Trophoblast cell (in vitro differentiated cells and primary cell): Measurements from ENCODE around the gene GMPPB.

Experiments
- DNase-seq, 2 donors: peaks; one replicate each; pipeline ENCODE4 v3.0.0-alpha.2; 2016
- H2AFZ ChIP-seq: 2 replicates; pipeline ENCODE4 v1.6.1; 2013; ENCODE audit warnings: low read length, moderate library complexity, mild to moderate bottlenecking; ENCODE audit not compliant: insufficient read depth, poor library complexity
- H2AK5ac ChIP-seq: 2 replicates; pipeline ENCODE4 v1.6.1; 2013; ENCODE audit warnings: mild to moderate bottlenecking, low read length
- H2BK120ac ChIP-seq: 2 replicates; pipeline ENCODE4 v1.6.1; 2013; ENCODE audit warnings: low read length, mild to moderate bottlenecking, moderate library complexity; ENCODE audit not compliant: insufficient read depth, poor library complexity
- H2BK12ac ChIP-seq: 2 replicates; pipeline ENCODE4 v1.6.1; 2013; ENCODE audit warnings: mild to moderate bottlenecking, low read length, moderate library complexity
- H2BK5ac ChIP-seq: 2 replicates; pipeline ENCODE4 v1.6.1; 2013; ENCODE audit warnings: low read length, low read depth, moderate library complexity, mild to moderate bottlenecking; ENCODE audit not compliant: poor library complexity
- H3K14ac ChIP-seq: 2 replicates; pipeline ENCODE4 v1.6.1; 2013; ENCODE audit warnings: mild to moderate bottlenecking, low read length
- H3K18ac ChIP-seq: 2 replicates; pipeline ENCODE4 v1.6.1; 2013; ENCODE audit warnings: mild to moderate bottlenecking, low read length
- H3K23ac ChIP-seq: 2 replicates; pipeline ENCODE4 v1.6.1; 2013; ENCODE audit warnings: low read length
- H3K27ac ChIP-seq: 2 replicates; pipeline ENCODE4 v1.5.1; 2013; ENCODE audit warnings: low read depth, mild to moderate bottlenecking, inconsistent platforms, low read length, moderate library complexity
- H3K27me3 ChIP-seq: 2 replicates; pipeline ENCODE4 v1.6.1; 2013; ENCODE audit warnings: inconsistent platforms, mild to moderate bottlenecking, low read length, moderate library complexity; ENCODE audit not compliant: insufficient read depth
- H3K36me3 ChIP-seq, 2 experiments: 1 replicate in 1 of 2; 2 replicates in 1 of 2; pipeline ENCODE4 v1.6.1; 2013; ENCODE audit warnings: low read length in 2 of 2, mild to moderate bottlenecking in 2 of 2, moderate library complexity in 1 of 2; ENCODE audit not compliant: insufficient read depth in 2 of 2, control insufficient read depth in 1 of 2
- H3K4ac ChIP-seq: 2 replicates; pipeline ENCODE4 v1.6.1; 2013; ENCODE audit warnings: low read depth, mild to moderate bottlenecking, low read length, moderate library complexity
- H3K4me1 ChIP-seq, 2 experiments: 1 replicate in 1 of 2; 2 replicates in 1 of 2; pipeline ENCODE4 v1.6.1; 2013; ENCODE audit warnings: low read length in 2 of 2, mild to moderate bottlenecking in 2 of 2, moderate library complexity in 1 of 2; ENCODE audit not compliant: insufficient read depth in 2 of 2, control insufficient read depth in 1 of 2
- H3K4me2 ChIP-seq: 2 replicates; pipeline ENCODE4 v1.6.1; 2013; ENCODE audit warnings: inconsistent platforms, mild to moderate bottlenecking, low read length, moderate library complexity
- H3K4me3 ChIP-seq: 2 replicates; pipeline ENCODE4 v1.5.1; 2013; ENCODE audit warnings: mild to moderate bottlenecking, low read depth, low read length, inconsistent platforms
- H3K79me1 ChIP-seq: one replicate; pipeline ENCODE4 v1.6.1; 2013; ENCODE audit warnings: low read length
- H3K79me2 ChIP-seq: 2 replicates; pipeline ENCODE4 v1.6.1; 2013; ENCODE audit warnings: low read length, mild to moderate bottlenecking; ENCODE audit not compliant: control insufficient read depth, insufficient read depth, poor library complexity
- H3K9ac ChIP-seq: 2 replicates; pipeline ENCODE4 v1.6.1; 2013; ENCODE audit warnings: mild to moderate bottlenecking, low read length
- H3K9me3 ChIP-seq: 2 replicates; pipeline ENCODE4 v1.6.1; 2013; ENCODE audit warnings: low read depth, mild to moderate bottlenecking, control low read depth, inconsistent platforms, low read length; ENCODE audit not compliant: insufficient read depth
- H4K12ac ChIP-seq: 2 replicates; pipeline ENCODE4 v1.6.1; 2013; ENCODE audit warnings: low read depth, mild to moderate bottlenecking, low read length, moderate library complexity
- H4K8ac ChIP-seq: 2 replicates; pipeline ENCODE4 v1.6.1; 2013; ENCODE audit warnings: low read depth, mild to moderate bottlenecking, low read length, moderate library complexity
- H4K91ac ChIP-seq: one replicate; pipeline ENCODE4 v1.6.1; 2013; ENCODE audit warnings: low read depth, mild to moderate bottlenecking, low read length, moderate library complexity
- WGBS: extraction: QIAGEN DNeasy Blood & Tissue Kit; methylation state at CpG from one replicate; pipeline ENCODE4 v1.1.7; 2013; ENCODE audit warnings: missing lambda C conversion rate; ENCODE audit not compliant: insufficient read length, insufficient coverage; ENCODE audit errors: extremely low coverage; 5-methylcytosine and 5-hydroxymethylcytosine counted together

GMPPB gene

DNA sequence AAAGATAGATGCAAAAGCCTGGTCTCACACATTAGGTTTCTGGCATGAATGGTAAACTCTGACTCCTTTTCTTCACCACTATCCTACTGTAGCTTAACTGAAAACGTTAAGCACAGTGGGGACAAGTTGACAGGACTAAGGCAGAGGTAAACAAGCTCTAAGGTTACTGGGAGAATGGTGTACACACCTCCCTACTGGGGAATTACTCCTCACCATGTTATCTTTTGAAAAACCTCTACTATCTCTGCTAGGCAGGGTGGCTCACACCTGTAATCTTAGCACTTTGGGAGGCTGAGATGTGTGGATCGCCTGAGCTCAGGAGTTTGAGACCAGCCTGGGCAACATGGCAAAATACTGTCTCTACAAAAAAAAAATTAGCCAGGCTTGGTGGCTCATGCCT is 33.4 kb upstream of the GMPPB start:
- no peak overlapping the region for H3K27ac ChIP-seq
- no peak overlapping the region for H2AFZ ChIP-seq
- no peak overlapping the region for H4K12ac ChIP-seq
- no peaks in the 10 kb centered on the region for H3K4me1 ChIP-seq
- H3K27me3 ChIP-seq = no peaks in the 10 kb centered on the region
- DNase-seq = no peak
- H4K91ac ChIP-seq = no peak overlapping the region
- peaks cover 0 to 5% of the 10 kb centered on the region in 2 experiments for H3K36me3 ChIP-seq
- peaks cover 3% of the 10 kb centered on the region for H3K79me2 ChIP-seq
- H3K18ac ChIP-seq = no peak overlapping the region
- no peaks in the 10 kb centered on the region for H3K79me1 ChIP-seq
- H2AK5ac ChIP-seq = no peak overlapping the region
- H3K4me2 ChIP-seq = no peak overlapping the region
- no peaks in the 10 kb centered on the region for H3K9me3 ChIP-seq
- H2BK5ac ChIP-seq = no peak overlapping the region
- H3K4me3 ChIP-seq = no peak overlapping the region
- H2BK12ac ChIP-seq = no peak overlapping the region
- no peak overlapping the region for H3K9ac ChIP-seq
- H3K23ac ChIP-seq = no peak overlapping the region
- WGBS = no CpG with 5 or more reads among the region's 2 CpGs
- H3K4ac ChIP-seq = no peak overlapping the region
- no peak overlapping the region for H2BK120ac ChIP-seq
- no peak overlapping the region for H4K8ac ChIP-seq
- no peak overlapping the region for H3K14ac ChIP-seq

DNA sequence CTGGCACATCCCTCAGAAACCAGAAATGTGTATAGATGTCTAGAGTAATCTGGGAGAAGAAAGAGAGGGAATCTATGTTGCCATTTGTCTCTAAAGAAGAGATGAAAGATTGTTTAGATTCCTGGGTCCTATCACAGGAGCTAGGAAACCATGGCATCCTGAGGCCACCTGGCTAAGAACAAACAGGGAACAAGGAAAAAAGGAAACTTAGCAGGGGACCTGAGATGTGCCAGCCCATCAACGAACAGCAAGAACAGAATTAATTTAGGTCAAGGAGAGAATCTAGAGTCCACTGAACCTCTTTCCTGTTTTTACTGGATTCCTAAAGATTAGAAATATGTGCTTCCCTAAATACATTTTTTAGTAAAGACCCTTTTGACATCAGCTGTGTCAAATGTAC is 32.3 kb upstream of the GMPPB start:
- Histone ChIP-seq H3K36me3 (no peaks in the 10 kb centered on the region), H3K4ac (peak overlapping the region; percentile 14), H2BK12ac (no peak overlapping the region), H2AFZ (no peak overlapping the region), H3K4me2 (no peak overlapping the region), H3K27ac (no peak overlapping the region), H3K27me3 (no peaks in the 10 kb centered on the region), H4K8ac (no peak overlapping the region), H3K9me3 (no peaks in the 10 kb centered on the region), H3K4me1 (no peaks in the 10 kb centered on the region), H3K18ac (no peak overlapping the region), H3K4me3 (no peak overlapping the region), H4K12ac (no peak overlapping the region), H3K23ac (no peak overlapping the region), H3K14ac (no peak overlapping the region), H3K79me1 (no peaks in the 10 kb centered on the region), H2BK120ac (no peak overlapping the region), H4K91ac (no peak overlapping the region), H3K79me2 (no peaks in the 10 kb centered on the region), H2BK5ac (no peak overlapping the region), H3K9ac (no peak overlapping the region), H2AK5ac (no peak overlapping the region)
- no peak for DNase-seq
- WGBS = no CpG with 5 or more reads among the region's 1 CpG

DNA sequence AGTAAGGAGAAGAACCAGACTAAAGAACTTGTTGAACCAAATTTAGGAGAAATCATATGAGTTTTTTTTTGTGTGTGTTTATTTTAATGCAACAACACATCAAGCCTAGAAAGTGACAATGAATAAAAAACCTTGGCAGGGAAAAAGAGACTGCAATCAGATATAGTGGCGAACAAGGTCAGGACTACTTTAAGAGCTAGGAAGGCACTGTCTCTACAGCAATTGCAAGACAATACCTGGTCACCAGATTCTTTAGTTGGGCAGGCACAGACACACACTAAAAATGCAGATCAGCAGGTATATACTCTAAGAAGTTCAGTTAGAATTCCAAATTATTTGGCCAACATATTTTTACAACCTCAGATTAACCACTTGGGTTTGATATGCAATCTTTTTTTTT is 30.8 kb upstream of the GMPPB start:
- H2BK120ac ChIP-seq = no peak overlapping the region
- peak in 1 of 2 donors; percentile 35 for DNase-seq
- no peaks in the 10 kb centered on the region for H3K9me3 ChIP-seq
- no peak overlapping the region for H3K4me2 ChIP-seq
- H3K9ac ChIP-seq = no peak overlapping the region
- no peak overlapping the region for H3K23ac ChIP-seq
- no peaks in the 10 kb centered on the region for H3K4me1 ChIP-seq
- no peak overlapping the region for H4K8ac ChIP-seq
- H2BK12ac ChIP-seq = no peak overlapping the region
- H3K79me2 ChIP-seq = no peaks in the 10 kb centered on the region
- no CpG with 5 or more reads among the region's 1 CpG for WGBS
- H3K4me3 ChIP-seq = no peak overlapping the region
- H3K27me3 ChIP-seq = no peaks in the 10 kb centered on the region
- no peak overlapping the region for H4K12ac ChIP-seq
- no peak overlapping the region for H2AFZ ChIP-seq
- H4K91ac ChIP-seq = no peak overlapping the region
- no peaks in the 10 kb centered on the region for H3K36me3 ChIP-seq
- H3K27ac ChIP-seq = no peak overlapping the region
- no peak overlapping the region for H2AK5ac ChIP-seq
- H3K18ac ChIP-seq = no peak overlapping the region
- H2BK5ac ChIP-seq = no peak overlapping the region
- H3K79me1 ChIP-seq = no peaks in the 10 kb centered on the region
- no peak overlapping the region for H3K4ac ChIP-seq
- no peak overlapping the region for H3K14ac ChIP-seq

DNA sequence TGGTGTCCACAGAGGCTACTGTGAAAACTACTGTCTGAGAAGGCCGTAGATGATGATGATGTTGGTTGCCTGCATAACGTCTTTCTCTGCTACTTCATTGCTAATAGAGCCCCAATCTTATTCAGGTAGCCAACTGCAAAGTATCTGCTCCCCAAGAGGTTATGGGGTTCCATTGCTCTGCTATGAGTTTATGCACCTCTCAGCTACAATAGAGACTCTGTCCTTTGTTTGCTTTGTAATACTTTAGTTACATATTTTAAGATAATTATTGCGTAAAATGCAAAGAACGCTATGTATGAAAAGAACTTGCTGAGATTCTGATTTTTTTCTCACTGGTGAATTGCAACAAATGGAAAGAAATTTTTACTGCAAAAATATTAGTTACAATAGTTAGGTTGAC is 27.8 kb upstream of the GMPPB start:
- Histone ChIP-seq H3K9ac (no peak overlapping the region), H3K27me3 (no peaks in the 10 kb centered on the region), H2BK12ac (no peak overlapping the region), H3K36me3 (peaks cover 7 to 9% of the 10 kb centered on the region in 2 experiments), H3K27ac (no peak overlapping the region), H3K18ac (no peak overlapping the region), H2AK5ac (no peak overlapping the region), H2BK5ac (no peak overlapping the region), H4K8ac (no peak overlapping the region), H3K14ac (no peak overlapping the region), H3K79me1 (no peaks in the 10 kb centered on the region), H4K91ac (no peak overlapping the region), H3K4ac (no peak overlapping the region), H3K79me2 (no peaks in the 10 kb centered on the region), H4K12ac (no peak overlapping the region), H2AFZ (no peak overlapping the region), H3K4me3 (no peak overlapping the region), H3K9me3 (no peaks in the 10 kb centered on the region), H3K4me2 (no peak overlapping the region), H2BK120ac (no peak overlapping the region), H3K23ac (no peak overlapping the region), H3K4me1 (peaks cover 3% of the 10 kb centered on the region in 2 experiments)
- DNase-seq = peak; percentile 11 to 83
- no CpG with 5 or more reads among the region's 4 CpGs for WGBS
